HG02623 (cell line): Measurements from ENCODE around the gene DGCR2.
"Not testable (repeated sequence)": the region's sequence is repeated elsewhere in the genome, so short reads cannot be mapped to it uniquely, and the experiment has no call there.

Experiments used
- ATAC-seq: cut with Tn5 transposase; IDR thresholded peaks from one replicate; pipeline ENCODE4 v1.9.1; 2021; ENCODE audit warnings: moderate library complexity; ENCODE audit not compliant: unreplicated experiment

The DGCR2 gene

GRCh38 chr22:19045094-19045493 is 77.1 kb downstream of the DGCR2 start:
- ATAC-seq, result no peak

GRCh38 chr22:19044381-19044780 is 77.8 kb downstream of the DGCR2 start:
- no peak for ATAC-seq

- ATAC-seq, result no peak
Observed at GRCh38 chr22:19043121-19044085, 78.8 kb downstream of the DGCR2 start.

- no peak for ATAC-seq
Observed at GRCh38 chr22:19042285-19043120, 79.7 kb downstream of the DGCR2 start.

GRCh38 chr22:19041704-19042074 is 80.5 kb downstream of the DGCR2 start:
- ATAC-seq, result no peak

GRCh38 chr22:19040888-19041703 is 81.1 kb downstream of the DGCR2 start:
- no peak for ATAC-seq

- ATAC-seq, result no peak
Observed at GRCh38 chr22:19040391-19040861, 81.8 kb downstream of the DGCR2 start.

- ATAC-seq, result no peak
Observed at GRCh38 chr22:19039796-19040280, 82.4 kb downstream of the DGCR2 start.

- no peak for ATAC-seq
Observed at GRCh38 chr22:19039448-19039780, 82.8 kb downstream of the DGCR2 start.

- no peak for ATAC-seq
Observed at GRCh38 chr22:19038728-19039447, 83.3 kb downstream of the DGCR2 start.

GRCh38 chr22:19038164-19038546 is 84.1 kb downstream of the DGCR2 start:
- no peak for ATAC-seq

- ATAC-seq, result no peak
Observed at GRCh38 chr22:19037282-19038163, 84.7 kb downstream of the DGCR2 start.

- ATAC-seq, result no peak
Observed at GRCh38 chr22:19036523-19037273, 85.5 kb downstream of the DGCR2 start.

- ATAC-seq, result no peak
Observed at GRCh38 chr22:19036229-19036522, 86.0 kb downstream of the DGCR2 start.

- ATAC-seq, result no peak
Observed at GRCh38 chr22:19035474-19036228, 86.6 kb downstream of the DGCR2 start.

- not testable (repeated sequence) for ATAC-seq
Observed at GRCh38 chr22:19035126-19035473, 87.1 kb downstream of the DGCR2 start.

- ATAC-seq, result not testable (repeated sequence)
Observed at GRCh38 chr22:19034724-19035120, 87.5 kb downstream of the DGCR2 start.
